GM15510 (cell line): Measurements from ENCODE around the gene MRPL16.

Experiments
- POLR2A ChIP-seq: IDR thresholded peaks from 3 replicates; pipeline ENCODE4 v1.6.1; 2011; ENCODE audit warnings: borderline replicate concordance; ENCODE audit not compliant: insufficient read length; ENCODE audit errors: extremely low read depth

The MRPL16 gene

DNA sequence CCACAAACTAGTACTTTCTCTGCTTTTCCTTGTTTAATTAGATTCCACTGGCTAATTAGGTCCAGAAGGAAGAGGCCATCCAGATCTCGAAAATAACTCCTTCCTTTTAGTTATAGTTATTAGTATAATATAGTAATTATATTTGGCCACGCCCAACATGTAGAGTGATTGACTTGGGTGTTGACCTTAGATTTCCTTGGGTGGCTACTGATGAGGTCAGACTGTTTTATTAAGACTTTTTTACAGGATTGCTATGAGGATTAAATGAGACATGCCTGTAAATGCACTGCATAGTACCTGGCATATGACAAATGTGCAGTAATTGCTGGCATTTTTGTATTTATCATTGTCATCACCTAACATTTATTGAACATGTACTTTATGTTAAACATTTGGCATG, 28.5 kb downstream of the MRPL16 start:
- TF ChIP-seq POLR2A = no peak

DNA sequence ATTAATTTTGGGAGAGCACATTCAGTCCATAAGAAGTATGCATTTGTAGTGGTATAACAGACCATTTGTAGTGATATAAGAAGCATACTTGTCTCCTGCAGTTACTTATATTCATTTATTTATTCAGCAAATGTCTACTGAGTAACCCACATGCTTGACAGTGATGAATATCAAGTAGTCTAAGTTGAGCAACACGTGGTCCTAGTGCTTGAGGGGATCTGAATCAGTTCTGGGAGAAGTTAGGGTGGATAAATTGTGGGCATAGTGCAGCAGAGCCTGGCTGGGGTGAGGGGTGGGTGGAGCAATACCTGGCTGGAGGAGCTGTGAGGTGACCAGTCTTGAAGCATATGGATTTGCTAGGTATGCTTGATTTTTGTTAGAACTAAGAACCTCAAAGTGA, 31.1 kb downstream of the MRPL16 start:
- no peak for TF ChIP-seq POLR2A

- TF ChIP-seq POLR2A = no peak
These were observed 32.5 kb downstream of the MRPL16 start for GRCh38 chr11:59778122-59778521.

DNA sequence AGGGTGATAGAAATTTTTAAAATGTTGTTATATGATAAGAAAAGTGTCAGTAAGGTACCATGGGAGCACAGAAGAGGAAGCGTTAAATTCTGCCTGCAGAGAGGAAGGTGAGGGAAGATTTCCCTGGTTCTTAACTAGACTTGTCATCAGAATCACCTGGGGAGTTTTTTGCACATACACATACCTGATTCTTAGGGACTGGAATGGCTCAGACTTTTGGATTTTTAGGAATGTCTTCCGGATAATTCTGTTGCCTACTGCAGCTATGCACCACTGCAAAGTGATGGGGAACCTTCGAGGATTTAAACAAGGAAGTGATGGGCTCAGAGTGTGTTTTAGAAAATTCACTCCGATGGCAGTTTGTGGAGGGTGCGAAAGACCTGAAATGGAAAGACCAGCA, 33.5 kb downstream of the MRPL16 start:
- TF ChIP-seq POLR2A = no peak

GRCh38 chr11:59776210-59777066, 34.1 kb downstream of the MRPL16 start:
- TF ChIP-seq POLR2A = no peak

DNA sequence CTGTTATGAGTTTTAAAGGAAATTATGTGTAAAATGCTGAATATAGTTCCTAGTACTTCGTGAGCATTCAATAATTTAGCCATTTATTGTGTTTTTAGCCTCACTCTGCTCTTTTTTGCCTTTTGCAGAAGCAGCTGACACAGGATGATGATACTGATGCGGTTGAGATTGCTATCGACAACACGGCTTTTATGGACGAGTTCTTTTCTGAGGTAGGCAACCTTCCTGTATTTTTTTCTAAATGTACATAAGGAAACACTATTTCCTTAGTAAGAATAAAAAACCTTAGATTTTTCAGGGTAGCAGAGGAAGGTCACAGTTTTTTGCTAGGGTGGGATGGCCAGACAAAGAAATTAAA, 37.5 kb downstream of the MRPL16 start:
- no peak for TF ChIP-seq POLR2A

DNA sequence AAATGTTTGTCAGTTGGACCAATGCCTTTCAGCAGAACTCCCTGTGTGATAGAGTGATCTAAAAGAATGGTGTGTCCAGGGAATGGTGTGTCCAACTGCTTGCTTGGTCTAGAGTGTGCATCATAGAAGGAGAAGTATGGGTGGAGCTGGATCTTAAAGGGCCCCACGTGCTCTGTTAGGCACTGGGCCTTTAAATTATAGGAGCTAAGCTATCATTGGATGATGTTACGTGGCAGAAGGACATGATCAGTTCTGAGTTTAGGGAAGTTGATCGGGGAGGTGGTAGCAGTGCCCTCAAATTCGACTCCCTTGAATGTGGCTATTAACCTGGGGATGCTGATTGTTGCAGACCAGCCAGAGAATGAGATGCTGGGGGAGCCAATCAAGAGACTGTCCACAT, 39.0 kb downstream of the MRPL16 start:
- no peak for TF ChIP-seq POLR2A

DNA sequence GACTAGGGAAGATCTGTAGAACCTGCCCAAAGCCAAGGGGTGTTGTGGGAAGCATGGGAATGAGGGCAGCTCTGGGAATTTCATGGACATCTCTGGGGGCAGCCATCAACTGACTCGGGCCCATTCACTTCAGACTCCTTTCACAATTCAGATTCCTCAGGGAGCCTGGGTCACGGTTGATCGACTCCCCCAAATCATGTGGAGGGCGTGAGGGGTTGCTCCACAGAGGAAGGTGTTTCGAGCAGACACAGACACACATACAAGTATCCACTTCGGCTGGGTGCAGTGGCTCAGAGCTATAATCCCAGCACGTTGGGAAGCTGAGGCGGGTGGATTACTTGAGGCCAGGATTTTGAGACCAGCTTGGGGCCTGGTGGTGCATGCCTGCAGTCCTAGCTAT, 39.7 kb downstream of the MRPL16 start:
- no peak for TF ChIP-seq POLR2A

DNA sequence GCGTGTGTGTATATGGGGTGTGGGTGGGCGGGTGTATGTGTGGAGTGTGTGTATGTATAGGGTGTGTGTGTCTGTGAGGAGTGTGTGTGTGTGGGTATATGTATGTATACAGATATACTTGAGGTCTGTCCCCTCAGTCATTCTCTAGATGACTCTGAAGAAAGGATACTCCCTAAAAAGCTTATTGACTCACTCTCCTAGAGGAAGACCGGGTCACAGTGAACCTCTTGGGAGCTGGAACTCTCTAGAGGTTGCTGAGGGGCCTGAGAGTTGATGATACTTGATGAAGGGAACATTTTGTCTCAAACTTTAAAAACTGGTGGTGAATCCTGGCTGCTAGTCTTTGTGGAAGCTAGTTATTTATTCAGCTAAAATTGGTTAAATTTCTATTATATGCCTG, 40.3 kb downstream of the MRPL16 start:
- no peak for TF ChIP-seq POLR2A

- TF ChIP-seq POLR2A = no peak
These were observed 40.8 kb downstream of the MRPL16 start for GRCh38 chr11:59769828-59770227.

DNA sequence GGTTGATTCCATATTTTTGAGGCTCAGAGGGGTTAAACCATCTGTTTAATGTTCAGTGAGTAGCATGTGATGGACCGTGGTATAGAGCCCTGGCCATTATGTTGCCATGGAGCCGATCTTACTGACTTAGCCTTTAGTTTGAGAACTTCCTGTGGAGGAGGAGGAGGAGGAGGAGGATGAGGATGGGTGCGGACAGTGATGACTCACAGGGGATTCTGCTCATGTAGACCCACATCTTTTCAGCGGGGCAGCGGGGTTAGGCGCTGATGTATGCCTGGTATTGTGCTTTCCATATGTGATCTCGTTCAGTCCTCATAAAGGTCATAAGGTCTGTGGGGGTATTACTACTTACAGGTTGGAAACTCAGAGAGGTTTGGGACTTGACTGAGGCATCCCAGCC, 41.5 kb downstream of the MRPL16 start:
- TF ChIP-seq POLR2A = no peak

DNA sequence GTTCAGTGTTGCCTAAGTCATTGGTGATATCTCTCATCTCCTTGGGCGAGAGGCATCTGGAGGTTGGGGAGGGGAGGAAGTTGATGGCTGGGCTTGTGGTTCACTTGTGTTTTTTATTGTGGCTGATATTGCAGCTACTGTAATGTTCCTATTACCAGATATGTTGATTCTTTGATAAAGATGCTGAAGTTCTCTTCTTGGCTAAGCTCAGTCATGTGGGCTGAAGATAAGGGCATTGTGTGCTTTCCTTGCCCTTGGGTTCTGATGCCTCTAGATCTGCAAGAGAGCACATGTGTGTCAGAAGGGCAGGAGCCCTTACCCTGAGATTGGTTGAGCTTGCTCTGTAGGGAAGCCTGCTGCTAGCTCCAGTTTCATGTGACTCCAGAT, 43.4 kb downstream of the MRPL16 start:
- TF ChIP-seq POLR2A = no peak

DNA sequence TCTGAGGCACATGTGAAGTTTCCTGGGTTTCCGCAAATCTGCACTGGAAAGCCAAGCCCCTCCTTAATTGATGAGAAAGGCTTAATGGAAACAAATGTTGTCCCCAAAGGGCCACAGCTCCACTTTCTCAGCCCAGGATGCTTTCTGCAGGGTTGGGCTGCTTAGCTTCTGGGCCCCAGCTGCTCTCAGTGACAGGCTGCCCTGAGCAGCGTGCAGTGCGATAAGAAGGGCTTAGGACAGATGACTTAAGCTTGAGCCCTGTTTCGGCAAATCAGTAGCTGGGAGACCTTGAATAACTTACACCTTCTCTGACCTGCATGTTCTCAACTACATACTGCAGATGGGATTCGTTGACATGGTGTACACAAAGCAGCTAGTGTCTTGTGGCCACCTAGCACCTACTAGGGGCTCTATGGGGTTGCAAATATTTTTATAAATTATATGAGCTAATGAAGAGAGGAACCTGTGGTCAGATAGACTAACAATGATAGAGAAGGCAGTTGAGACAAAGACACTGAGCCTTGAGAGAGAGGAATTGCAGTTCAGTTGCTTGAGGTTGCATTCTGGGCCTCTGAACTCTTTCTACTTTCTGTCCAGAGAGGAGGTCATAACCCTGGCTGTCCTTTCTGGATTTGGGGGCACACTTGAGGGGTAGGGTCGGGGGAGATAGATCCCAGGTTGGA, 43.9 kb downstream of the MRPL16 start:
- TF ChIP-seq POLR2A = no peak

DNA sequence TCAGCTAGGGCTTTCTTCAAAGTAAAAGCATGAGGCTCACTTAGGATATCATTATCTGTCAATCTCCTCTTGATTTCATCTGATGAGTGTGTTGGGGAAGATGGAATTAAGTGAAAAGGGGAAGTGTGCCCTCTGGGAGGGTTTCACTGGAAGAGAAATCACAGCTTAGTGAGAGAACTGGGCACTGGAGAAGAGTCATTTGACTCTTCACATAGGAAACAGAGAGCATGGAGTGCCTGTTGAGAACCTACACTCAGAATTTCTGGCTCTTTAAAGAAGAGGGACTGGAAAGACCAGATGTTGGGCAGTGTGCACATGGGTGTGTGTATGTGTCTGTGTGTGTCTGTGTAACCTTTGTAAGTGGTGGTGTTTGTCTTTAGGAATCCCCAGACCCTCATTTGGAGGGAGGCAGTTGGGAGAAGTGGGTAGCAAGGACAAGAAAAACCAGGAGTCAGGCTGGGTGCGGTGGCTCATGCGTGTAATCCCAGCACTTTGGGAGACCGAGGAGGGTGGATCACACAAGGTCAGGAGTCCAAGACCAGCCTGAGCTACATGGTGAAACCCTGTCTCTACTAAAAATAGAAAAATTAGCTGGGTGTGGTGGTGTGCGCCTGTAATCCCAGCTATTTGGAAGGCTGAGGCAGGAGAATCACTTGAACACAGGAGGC, 45.4 kb downstream of the MRPL16 start:
- TF ChIP-seq POLR2A = no peak

DNA sequence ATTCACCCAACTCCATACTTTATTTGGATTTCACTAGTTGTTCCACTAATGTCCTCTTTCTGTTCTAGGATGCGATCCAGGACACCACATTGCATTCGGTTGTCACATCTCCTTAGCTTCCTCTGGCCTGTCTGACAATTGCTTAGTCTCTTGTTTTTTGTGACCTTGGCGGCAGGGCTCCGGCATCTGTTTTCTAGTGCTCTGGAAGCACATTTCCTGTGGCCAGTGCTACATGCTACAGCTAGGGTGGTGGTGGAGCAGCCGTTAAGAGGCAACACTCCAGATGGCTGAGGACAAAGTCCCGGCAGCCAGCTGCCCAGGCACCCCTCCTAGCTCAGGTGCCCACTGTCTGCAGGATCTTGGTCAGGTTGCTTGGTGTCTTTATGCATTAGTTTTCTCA, 48.6 kb downstream of the MRPL16 start:
- no peak for TF ChIP-seq POLR2A

DNA sequence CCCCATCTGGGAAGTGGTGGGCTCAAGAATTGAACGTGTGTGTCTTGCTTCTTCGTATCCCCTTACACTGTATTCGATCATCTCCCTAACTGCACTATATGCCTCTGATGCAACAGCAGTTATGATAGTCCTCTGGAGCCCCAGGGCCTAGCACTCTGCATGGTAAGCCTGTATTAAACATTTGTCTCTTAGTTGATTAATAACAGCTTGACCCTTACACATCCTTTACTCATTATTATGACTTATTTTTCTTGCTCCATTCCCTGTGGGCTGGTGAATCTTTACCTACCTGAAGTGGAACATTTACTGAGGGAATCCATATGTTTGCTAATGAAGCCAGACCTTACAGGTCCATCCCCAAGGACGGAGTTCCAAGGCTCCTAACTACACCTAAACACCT, 49.8 kb downstream of the MRPL16 start:
- no peak for TF ChIP-seq POLR2A
